HEK293T (cell line): ENCODE data around the gene CACUL1.

Experiments
- ARNT ChIP-seq: fragments of 450-650 bp; IDR thresholded peaks from 2 replicates; pipeline ENCODE4 v1.6.1; 2017; ENCODE audit warnings: mild to moderate bottlenecking
- ELF4 ChIP-seq: fragments of 450-650 bp; IDR thresholded peaks from 2 replicates; pipeline ENCODE4 v1.6.1; 2017; ENCODE audit warnings: antibody characterized with exemption
- FOXA1 ChIP-seq: fragments of 450-650 bp; IDR thresholded peaks from 2 replicates; pipeline ENCODE4 v1.6.1; 2016; ENCODE audit warnings: mild to moderate bottlenecking
- FOXK2 ChIP-seq: fragments of 450-650 bp; IDR thresholded peaks from 2 replicates; pipeline ENCODE4 v1.6.1; 2016; ENCODE audit warnings: mild to moderate bottlenecking
- FOXM1 ChIP-seq: fragments of 450-650 bp; IDR thresholded peaks from 2 replicates; pipeline ENCODE4 v1.6.1; 2017; ENCODE audit warnings: mild to moderate bottlenecking, borderline replicate concordance
- LEF1 ChIP-seq: fragments of 450-650 bp; IDR thresholded peaks from 2 replicates; pipeline ENCODE4 v1.6.1; 2017; ENCODE audit warnings: mild to moderate bottlenecking, borderline replicate concordance
- NFRKB ChIP-seq: fragments of 450-650 bp; IDR thresholded peaks from 2 replicates; pipeline ENCODE4 v1.6.1; 2016; ENCODE audit warnings: mild to moderate bottlenecking, moderate library complexity
- SP1 ChIP-seq: fragments of 450-650 bp; IDR thresholded peaks from 2 replicates; pipeline ENCODE4 v1.6.1; 2017
- SUZ12 ChIP-seq: fragments of 450-650 bp; IDR thresholded peaks from 2 replicates; pipeline ENCODE4 v1.6.1; 2016; ENCODE audit warnings: mild to moderate bottlenecking
- TARDBP ChIP-seq: fragments of 450-650 bp; IDR thresholded peaks from 2 replicates; pipeline ENCODE4 v1.6.1; 2016

DNA sequence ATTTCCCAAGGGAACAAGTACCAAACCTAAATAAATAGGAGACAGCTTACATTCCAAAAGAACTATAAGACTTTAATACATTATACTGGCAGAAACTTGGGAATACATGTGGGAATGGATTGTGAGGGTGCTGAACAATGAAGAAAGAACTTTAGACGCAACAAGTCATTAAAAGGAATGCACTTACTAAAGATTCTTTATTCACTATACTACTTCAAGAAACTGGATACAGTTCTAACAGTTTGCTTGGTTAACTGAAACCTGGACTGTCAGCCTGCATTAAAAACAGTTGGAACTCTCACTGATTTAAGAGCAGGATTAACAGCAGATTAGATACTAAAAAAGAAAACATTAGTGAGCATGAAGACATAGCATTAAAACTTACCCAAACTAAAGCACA is 12.0 kb downstream of the CACUL1 start:
- TF ChIP-seq SUZ12 (no peak), ARNT (no peak; the same call in 1 of the 2 replicates), FOXA1 (no peak), ELF4 (no peak), SP1 (no peak), TARDBP (no peak), FOXM1 (no peak), LEF1 (no peak), NFRKB (no peak), FOXK2 (no peak)
